HepG2 (cell line): ENCODE results near the gene TBC1D10B. TPM values are rescaled to one million over a fixed set of nuclear protein-coding genes. Genes with fewer than 3 reads are reported as not detected.
A peak's percentile ranks its signal among the peaks of the same experiment; 100 is the strongest.

Source experiments
- GABPA ChIP-seq, 2 experiments: IDR thresholded peaks; 2 replicates each; pipeline ENCODE4 v1.6.1; 2011 to 2016; ENCODE audit warnings: low read depth in 2 of 2, low read length in 1 of 2, missing biosample characterization in 1 of 2, missing genetic modification characterization in 1 of 2
- GPBP1L1 ChIP-seq: sonication (generic); formaldehyde crosslinking; IDR thresholded peaks from 2 replicates; pipeline ENCODE4 v1.5.0; 2020; ENCODE audit warnings: mild to moderate bottlenecking, missing genetic modification reagents
- MXD4 ChIP-seq: IDR thresholded peaks from 2 replicates; pipeline ENCODE4 v1.6.1; 2016; ENCODE audit warnings: mild to moderate bottlenecking, missing biosample characterization, missing genetic modification reagents
- NFYC ChIP-seq: IDR thresholded peaks from 2 replicates; pipeline ENCODE4 v1.6.1; 2016; ENCODE audit warnings: missing genetic modification reagents, missing compliant biosample characterization
- PHF8 ChIP-seq: sonication (generic); formaldehyde crosslinking; IDR thresholded peaks from 2 replicates; pipeline ENCODE4 v1.5.0; 2020; ENCODE audit warnings: missing genetic modification reagents
- REST ChIP-seq, 2 experiments: IDR thresholded peaks; 2 replicates each; pipeline ENCODE4 v1.6.1; 2011 to 2012; ENCODE audit warnings: low read length in 2 of 2, borderline replicate concordance in 1 of 2, low read depth in 1 of 2, mild to moderate bottlenecking in 1 of 2, moderate library complexity in 1 of 2
- TP53 ChIP-seq: sonication (generic); formaldehyde crosslinking; conservative IDR thresholded peaks from 2 replicates; pipeline ENCODE4 v1.4.0; 2020; ENCODE audit warnings: missing genetic modification reagents
- ZNF407 ChIP-seq: sonication (generic); formaldehyde crosslinking; IDR thresholded peaks from one replicate; pipeline ENCODE4 v1.5.1; 2020; ENCODE audit warnings: mild to moderate bottlenecking, missing genetic modification reagents; ENCODE audit errors: not compliant biosample characterization
- ZNF598 ChIP-seq: sonication (generic); formaldehyde crosslinking; IDR thresholded peaks from 2 replicates; pipeline ENCODE4 v1.5.1; 2020; ENCODE audit warnings: mild to moderate bottlenecking, missing genetic modification reagents, borderline replicate concordance
- ZNF720 ChIP-seq: sonication (generic); formaldehyde crosslinking; IDR thresholded peaks from 2 replicates; pipeline ENCODE4 v1.4.0; 2020; ENCODE audit warnings: missing genetic modification reagents
- ZNF770 ChIP-seq: sonication (generic); formaldehyde crosslinking; IDR thresholded peaks from 2 replicates; pipeline ENCODE4 v1.5.0; 2020; ENCODE audit warnings: mild to moderate bottlenecking, missing genetic modification reagents
- polyA plus RNA-seq, 8 experiments: library from polyadenylated mRNA; depleted of rRNA in 3 of 8; stranded (reverse) in 7 of 8; unstranded in 1 of 8; fragments of >200 nt; fragmentation: Illumina TruSeq in 4 of 8; extraction: Trizol in 4 of 8; gene quantifications; 2 replicates each; pipeline versions ENCODE4 v1.2.1 to v1.2.3, GENCODE V29; 2011 to 2016; ENCODE audit warnings: low read depth in 4 of 8, missing spikeins in 1 of 8, mixed read lengths in 1 of 8; ENCODE audit not compliant: insufficient read depth in 1 of 8
- total RNA-seq, 5 experiments: library from RNA; depleted of rRNA; stranded (reverse); fragments of >200 nt; fragmentation: Illumina TruSeq; extraction: Trizol; gene quantifications; 2 replicates each; pipeline ENCODE4 v1.2.3, GENCODE V29; 2016; ENCODE audit warnings: low read depth in 1 of 5

The TBC1D10B gene
- total and polyA plus RNA-seq, 2 of the 13 experiments (the other 11 are each of a cell fraction or from before 2014, with no cell fraction given), result 15.7 to 24.8 TPM

- no peak for TF ChIP-seq ZNF407 (CRISPR knock-in tag)
- no peak; the same call in 1 of the 2 replicates for TF ChIP-seq ZNF770 (CRISPR knock-in tag)
- TF ChIP-seq ZNF598 (CRISPR knock-in tag), result 0 out of 2 replicates have a peak, but pooled peaks have one; percentile 19
- no peak for TF ChIP-seq ZNF720
- no peak for TF ChIP-seq GPBP1L1 (CRISPR knock-in tag)
- TF ChIP-seq MXD4 (CRISPR knock-in tag), result no peak
- TF ChIP-seq GABPA (IDR thresholded peaks at IDR 0.05; ENCODE audit: low read depth, low read length), result no peak
- no peak for TF ChIP-seq GABPA (CRISPR knock-in tag; IDR thresholded peaks at IDR 0.05; ENCODE audit: low read depth)
- no peak; the same call in 1 of the 2 replicates for TF ChIP-seq PHF8
- TF ChIP-seq REST (IDR thresholded peaks at IDR 0.05; ENCODE audit: borderline replicate concordance in 1 of 2, low read depth in 1 of 2, low read length in 2 of 2), result no peak
- no peak for TF ChIP-seq TP53 (CRISPR knock-in tag)
- TF ChIP-seq NFYC, result no peak
These were observed 15.7 kb downstream of the TBC1D10B start (continued) for GRCh38 chr16:30354423-30355143.
